ENCODE measurements around the gene LAMP1.
"Not testable (repeated sequence)": the region's sequence is repeated elsewhere in the genome, so short reads cannot be mapped to it uniquely, and the experiment has no call there.

The LAMP1 gene

GRCh38 chr13:113327766-113328471, 30.9 kb downstream of the LAMP1 start:
- no peak for DNase-seq (ENCODE audit: low spot score)

- no peak for DNase-seq (ENCODE audit: low spot score)
These were observed 31.8 kb downstream of the LAMP1 start for GRCh38 chr13:113328851-113329250.

- no peak for DNase-seq (ENCODE audit: low spot score)
These were observed 32.7 kb downstream of the LAMP1 start for GRCh38 chr13:113329656-113330312.

- no peak for DNase-seq (ENCODE audit: low spot score)
These were observed 35.6 kb downstream of the LAMP1 start for GRCh38 chr13:113332615-113333014.

GRCh38 chr13:113333076-113333475, 36.0 kb downstream of the LAMP1 start:
- DNase-seq (ENCODE audit: low spot score) = no peak

- DNase-seq (ENCODE audit: low spot score) = peak; percentile 72
These were observed 40.5 kb downstream of the LAMP1 start for GRCh38 chr13:113337556-113337955.

GRCh38 chr13:113337976-113338375, 40.9 kb downstream of the LAMP1 start:
- no peak for DNase-seq (ENCODE audit: low spot score)

GRCh38 chr13:113338451-113338850, 41.4 kb downstream of the LAMP1 start:
- no peak for DNase-seq (ENCODE audit: low spot score)

GRCh38 chr13:113342820-113343691, 46.0 kb downstream of the LAMP1 start:
- DNase-seq (ENCODE audit: low spot score) = no peak

GRCh38 chr13:113343692-113343968, 46.6 kb downstream of the LAMP1 start:
- no peak for DNase-seq (ENCODE audit: low spot score)

GRCh38 chr13:113345486-113345885, 48.4 kb downstream of the LAMP1 start:
- DNase-seq (ENCODE audit: low spot score) = no peak

- not testable (repeated sequence) for DNase-seq (ENCODE audit: low spot score)
These were observed 50.7 kb downstream of the LAMP1 start for GRCh38 chr13:113347736-113348225.

- DNase-seq (ENCODE audit: low spot score) = no peak
These were observed 51.6 kb downstream of the LAMP1 start for GRCh38 chr13:113348591-113348990.

GRCh38 chr13:113349050-113349449, 52.0 kb downstream of the LAMP1 start:
- no peak for DNase-seq (ENCODE audit: low spot score)

GRCh38 chr13:113349491-113349890, 52.5 kb downstream of the LAMP1 start:
- no peak for DNase-seq (ENCODE audit: low spot score)

- no peak for DNase-seq (ENCODE audit: low spot score)
These were observed 53.3 kb downstream of the LAMP1 start for GRCh38 chr13:113350065-113350937.

GRCh38 chr13:113350938-113351335, 53.9 kb downstream of the LAMP1 start:
- no peak for DNase-seq (ENCODE audit: low spot score)

- DNase-seq (ENCODE audit: low spot score) = no peak
These were observed 54.5 kb downstream of the LAMP1 start for GRCh38 chr13:113351514-113352026.

- DNase-seq (ENCODE audit: low spot score) = no peak
These were observed 56.2 kb downstream of the LAMP1 start for GRCh38 chr13:113353254-113353653.

- DNase-seq (ENCODE audit: low spot score) = no peak
These were observed 58.0 kb downstream of the LAMP1 start for GRCh38 chr13:113354831-113355610.

- DNase-seq (ENCODE audit: low spot score) = no peak
These were observed 58.6 kb downstream of the LAMP1 start for GRCh38 chr13:113355621-113356020.

Data from iPS-NIHi11 (cell line).